ENCODE measurements around the gene SLC38A10. TPM values are rescaled to one million over a fixed set of nuclear protein-coding genes. Genes with fewer than 3 reads are reported as not detected.

The SLC38A10 gene
- total RNA-seq, 1 donor from 2014 or later = 100 TPM

- no peak for TF ChIP-seq CTCF (IDR thresholded peaks at IDR 0.05; ENCODE audit: insufficient read depth, low read length, poor library complexity, severe bottlenecking)
- DNase-seq (ENCODE audit: low read depth) = no peak
- Histone ChIP-seq H3K4me3 (ENCODE audit: low read depth, low read length) (no peak overlapping the region), H3K27me3 (ENCODE audit: control insufficient read depth, insufficient read depth, low read length) (peaks cover 6% of the 10 kb centered on the region), H3K36me3 (ENCODE audit: control insufficient read depth, insufficient read depth, low read length) (no peaks in the 10 kb centered on the region)
Observed at GRCh38 chr17:81303385-81303784, 8.3 kb upstream of the SLC38A10 start.

- TF ChIP-seq CTCF (IDR thresholded peaks at IDR 0.05; ENCODE audit: insufficient read depth, low read length, poor library complexity, severe bottlenecking) = no peak
- H3K27me3 ChIP-seq (ENCODE audit: control insufficient read depth, insufficient read depth, low read length) = peaks cover 6% of the 10 kb centered on the region
- H3K36me3 ChIP-seq (ENCODE audit: control insufficient read depth, insufficient read depth, low read length) = no peaks in the 10 kb centered on the region
- DNase-seq (ENCODE audit: low read depth) = no peak
- no peak overlapping the region for H3K4me3 ChIP-seq (ENCODE audit: low read depth, low read length)
Observed at GRCh38 chr17:81302861-81303333, 7.8 kb upstream of the SLC38A10 start.

GRCh38 chr17:81302324-81302723, 7.2 kb upstream of the SLC38A10 start:
- no peak overlapping the region for H3K4me3 ChIP-seq (ENCODE audit: low read depth, low read length)
- no peak for DNase-seq (ENCODE audit: low read depth)
- no peak for TF ChIP-seq CTCF (IDR thresholded peaks at IDR 0.05; ENCODE audit: insufficient read depth, low read length, poor library complexity, severe bottlenecking)
- H3K36me3 ChIP-seq (ENCODE audit: control insufficient read depth, insufficient read depth, low read length) = no peaks in the 10 kb centered on the region
- H3K27me3 ChIP-seq (ENCODE audit: control insufficient read depth, insufficient read depth, low read length) = peaks cover 6% of the 10 kb centered on the region

- H3K27me3 ChIP-seq (ENCODE audit: control insufficient read depth, insufficient read depth, low read length) = peaks cover 6% of the 10 kb centered on the region
- DNase-seq (ENCODE audit: low read depth) = no peak
- no peak overlapping the region for H3K4me3 ChIP-seq (ENCODE audit: low read depth, low read length)
- H3K36me3 ChIP-seq (ENCODE audit: control insufficient read depth, insufficient read depth, low read length) = no peaks in the 10 kb centered on the region
- TF ChIP-seq CTCF (IDR thresholded peaks at IDR 0.05; ENCODE audit: insufficient read depth, low read length, poor library complexity, severe bottlenecking) = no peak
Observed at GRCh38 chr17:81301195-81302144, 6.4 kb upstream of the SLC38A10 start.

- no peak for DNase-seq (ENCODE audit: low read depth)
- peaks cover 6% of the 10 kb centered on the region for H3K27me3 ChIP-seq (ENCODE audit: control insufficient read depth, insufficient read depth, low read length)
- H3K36me3 ChIP-seq (ENCODE audit: control insufficient read depth, insufficient read depth, low read length) = no peaks in the 10 kb centered on the region
- no peak overlapping the region for H3K4me3 ChIP-seq (ENCODE audit: low read depth, low read length)
- no peak for TF ChIP-seq CTCF (IDR thresholded peaks at IDR 0.05; ENCODE audit: insufficient read depth, low read length, poor library complexity, severe bottlenecking)
Observed at GRCh38 chr17:81300586-81301155, 5.6 kb upstream of the SLC38A10 start.
